Left ventricle myocardium inferior (tissue), 1 donor: ENCODE results near the gene SERTM2. TPM values are rescaled to one million over a fixed set of nuclear protein-coding genes. Genes with fewer than 3 reads are reported as not detected.
"Not testable (repeated sequence)": the region's sequence is repeated elsewhere in the genome, so short reads cannot be mapped to it uniquely, and the experiment has no call there.

ENCODE experiments used
- DNase-seq: peaks from one replicate; pipeline ENCODE4 v3.0.0-alpha.2; 2020
- H3K27ac ChIP-seq: fragments of 200-600 bp; replicated peaks from 2 replicates; pipeline ENCODE4 v1.8.0; 2021
- H3K27me3 ChIP-seq: fragments of 200-600 bp; 2 replicates; pipeline ENCODE4 v1.8.0; 2021; ENCODE audit warnings: low read depth
- H3K36me3 ChIP-seq: fragments of 200-600 bp; 2 replicates; pipeline ENCODE4 v1.8.0; 2021
- H3K4me1 ChIP-seq: fragments of 200-600 bp; 2 replicates; pipeline ENCODE4 v1.8.0; 2021
- H3K4me3 ChIP-seq: fragments of 200-600 bp; 2 replicates; pipeline ENCODE4 v1.8.0; 2021; ENCODE audit warnings: mild to moderate bottlenecking, moderate library complexity
- H3K9me3 ChIP-seq: fragments of 200-600 bp; replicated peaks from 2 replicates; pipeline ENCODE4 v1.8.0; 2021
- CTCF ChIP-seq: fragments of 200-600 bp; IDR thresholded peaks from 2 replicates; pipeline ENCODE4 v1.8.0; 2021; ENCODE audit warnings: antibody characterized with exemption, mild to moderate bottlenecking, borderline replicate concordance
- intact Hi-C: fragments of 100-400 bp; cut with micrococcal nuclease; formaldehyde crosslinking; loops from one replicate; pipeline ENCODE4 v1.11.0; 2022
- total RNA-seq: library from RNA; stranded (reverse); fragmentation: NEBNext Ultra II Directional; extraction: Animal tissue kit (Norgen Biotek cat#: 25700); gene quantifications from one replicate; pipeline ENCODE4 v1.2.1, GENCODE V29; 2021
- donor health status: DM: no; HTN: yes; CAD: no; lungs with severe emphysema.

The SERTM2 gene
- total RNA-seq, 1 donor from 2014 or later = not detected

GRCh38 chrX:111518667-111519066 lies 7.2 kb downstream of the SERTM2 start:
- intact Hi-C loops = no loop called here
- H3K4me1 ChIP-seq = no peaks in the 10 kb centered on the region
- DNase-seq = no peak
- H3K27ac ChIP-seq = no peak overlapping the region
- no peaks in the 10 kb centered on the region for H3K9me3 ChIP-seq
- no peaks in the 10 kb centered on the region for H3K27me3 ChIP-seq
- TF ChIP-seq CTCF = no peak
- H3K4me3 ChIP-seq = no peak overlapping the region
- H3K36me3 ChIP-seq = no peaks in the 10 kb centered on the region

- intact Hi-C loops = no loop called here
- Histone ChIP-seq H3K4me3 (no peak overlapping the region), H3K4me1 (no peaks in the 10 kb centered on the region), H3K9me3 (no peaks in the 10 kb centered on the region), H3K27me3 (no peaks in the 10 kb centered on the region), H3K27ac (no peak overlapping the region), H3K36me3 (no peaks in the 10 kb centered on the region)
- TF ChIP-seq CTCF = no peak
- no peak for DNase-seq
Observed at GRCh38 chrX:111519215-111519614, 7.8 kb downstream of the SERTM2 start.

GRCh38 chrX:111520506-111520905 lies 9.1 kb downstream of the SERTM2 start:
- no peaks in the 10 kb centered on the region for H3K36me3 ChIP-seq
- no peak overlapping the region for H3K4me3 ChIP-seq
- no peak for TF ChIP-seq CTCF
- H3K4me1 ChIP-seq = no peaks in the 10 kb centered on the region
- no peak for DNase-seq
- no peaks in the 10 kb centered on the region for H3K9me3 ChIP-seq
- H3K27me3 ChIP-seq = no peaks in the 10 kb centered on the region
- H3K27ac ChIP-seq = no peak overlapping the region
- intact Hi-C loops = no loop called here

- DNase-seq = no peak
- intact Hi-C loops = no loop called here
- H3K4me3 ChIP-seq = no peak overlapping the region
- no peak overlapping the region for H3K27ac ChIP-seq
- no peak for TF ChIP-seq CTCF
- no peaks in the 10 kb centered on the region for H3K36me3 ChIP-seq
- H3K9me3 ChIP-seq = no peaks in the 10 kb centered on the region
- H3K27me3 ChIP-seq = no peaks in the 10 kb centered on the region
- H3K4me1 ChIP-seq = no peaks in the 10 kb centered on the region
Observed at GRCh38 chrX:111521169-111521568, 9.7 kb downstream of the SERTM2 start.

GRCh38 chrX:111543212-111543741 lies 31.8 kb downstream of the SERTM2 start:
- no peak for TF ChIP-seq CTCF
- no peaks in the 10 kb centered on the region for H3K9me3 ChIP-seq
- no peaks in the 10 kb centered on the region for H3K27me3 ChIP-seq
- H3K4me1 ChIP-seq = no peaks in the 10 kb centered on the region
- H3K4me3 ChIP-seq = no peak overlapping the region
- no peak for DNase-seq
- H3K27ac ChIP-seq = no peak overlapping the region
- intact Hi-C loops = no loop called here
- no peaks in the 10 kb centered on the region for H3K36me3 ChIP-seq

- H3K4me3 ChIP-seq, H3K4me1 ChIP-seq, H3K27me3 ChIP-seq, H3K9me3 ChIP-seq, intact Hi-C loops, H3K36me3 ChIP-seq, DNase-seq, H3K27ac ChIP-seq: not testable (repeated sequence)
Observed at GRCh38 chrX:111549235-111549634, 37.8 kb downstream of the SERTM2 start.
